Small intestine (tissue), 16 donors: Measurements from ENCODE around the gene NDNF. TPM values are rescaled to one million over a fixed set of nuclear protein-coding genes. Genes with fewer than 3 reads are reported as not detected.
A peak's percentile ranks its signal among the peaks of the same experiment; 100 is the strongest.

Experiments
- DNase-seq, 2 donors: peaks; one replicate each; pipeline versions ENCODE4 v3.0.0 to v3.0.0-alpha.2; 2013
- FAIRE-seq: peaks from 2 replicates; lab custom pipeline; 2012; peaks lifted over from hg19 to GRCh38; lab: Jason Lieb, UNC
- H3K27ac ChIP-seq, 3 donors: one replicate each; pipeline ENCODE4 v1.5.1; 2013; ENCODE audit warnings: low read length in 2 of 3, mild to moderate bottlenecking in 2 of 3, control low read depth in 1 of 3, inconsistent platforms in 1 of 3, low read depth in 1 of 3, moderate library complexity in 1 of 3
- H3K27me3 ChIP-seq, 3 donors: one replicate each; pipeline ENCODE4 v1.6.1; 2013; ENCODE audit warnings: low read length in 3 of 3, inconsistent platforms in 1 of 3; ENCODE audit not compliant: control insufficient read depth in 3 of 3, insufficient read depth in 3 of 3
- H3K36me3 ChIP-seq, 3 donors: one replicate each; pipeline ENCODE4 v1.6.1; 2013; ENCODE audit warnings: low read length in 3 of 3, inconsistent platforms in 1 of 3, low read depth in 1 of 3, mild to moderate bottlenecking in 1 of 3, moderate library complexity in 1 of 3; ENCODE audit not compliant: control insufficient read depth in 3 of 3, insufficient read depth in 2 of 3
- H3K4me1 ChIP-seq, 3 donors: one replicate each; pipeline ENCODE4 v1.6.1; 2013; ENCODE audit warnings: low read length in 2 of 3, inconsistent platforms in 1 of 3, low read depth in 1 of 3, mild to moderate bottlenecking in 1 of 3, moderate library complexity in 1 of 3; ENCODE audit not compliant: control insufficient read depth in 3 of 3, insufficient read depth in 2 of 3
- H3K4me3 ChIP-seq, 3 donors: one replicate each; pipeline ENCODE4 v1.5.1; 2013; ENCODE audit warnings: low read length in 3 of 3, control low read depth in 1 of 3, inconsistent platforms in 1 of 3, low read depth in 1 of 3, mild to moderate bottlenecking in 1 of 3, moderate library complexity in 1 of 3
- H3K9me3 ChIP-seq, 2 donors: one replicate each; pipeline ENCODE4 v1.6.1; 2013; ENCODE audit warnings: low read depth in 1 of 2, low read length in 1 of 2; ENCODE audit not compliant: control insufficient read depth in 2 of 2, insufficient read depth in 1 of 2
- WGBS, 3 donors: extraction: QIAGEN DNeasy Blood & Tissue Kit; methylation state at CpG; one replicate each; pipeline ENCODE4 v1.1.7; 2013; 5-methylcytosine and 5-hydroxymethylcytosine counted together
- long read RNA-seq, 10 donors: transcript quantifications; one replicate each; lab custom pipeline, GENCODE V29; 2026
- polyA plus RNA-seq, 4 donors: library from polyadenylated mRNA; stranded (reverse) in 3 of 4; unstranded in 1 of 4; fragments of 200-250 nt in 3 of 4; fragments of 120-200 nt in 1 of 4; gene quantifications; one replicate each; pipeline versions ENCODE4 v1.2.1 to v1.2.3, GENCODE V29; 2013
- donor health status: healthy with polysubstance abuse.
- donor health status: control.
- donor health status: control.
- donor health status: Bipolar disorder and iron deficiency.
- donor health status: healthy.

The NDNF gene, protein sequence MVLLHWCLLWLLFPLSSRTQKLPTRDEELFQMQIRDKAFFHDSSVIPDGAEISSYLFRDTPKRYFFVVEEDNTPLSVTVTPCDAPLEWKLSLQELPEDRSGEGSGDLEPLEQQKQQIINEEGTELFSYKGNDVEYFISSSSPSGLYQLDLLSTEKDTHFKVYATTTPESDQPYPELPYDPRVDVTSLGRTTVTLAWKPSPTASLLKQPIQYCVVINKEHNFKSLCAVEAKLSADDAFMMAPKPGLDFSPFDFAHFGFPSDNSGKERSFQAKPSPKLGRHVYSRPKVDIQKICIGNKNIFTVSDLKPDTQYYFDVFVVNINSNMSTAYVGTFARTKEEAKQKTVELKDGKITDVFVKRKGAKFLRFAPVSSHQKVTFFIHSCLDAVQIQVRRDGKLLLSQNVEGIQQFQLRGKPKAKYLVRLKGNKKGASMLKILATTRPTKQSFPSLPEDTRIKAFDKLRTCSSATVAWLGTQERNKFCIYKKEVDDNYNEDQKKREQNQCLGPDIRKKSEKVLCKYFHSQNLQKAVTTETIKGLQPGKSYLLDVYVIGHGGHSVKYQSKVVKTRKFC
- polyA plus RNA-seq = 10 to 100 TPM in 1 of 4 donors, 1 to 10 TPM in 1, under 1 TPM in 1, not detected in 1; 0.54 to 34.3 (median 2.0) TPM
- long read RNA-seq, donor 1, transcript NDNF-201 (4 exons, 2,885 nt) = major isoform, 23 of 24 reads
- long read RNA-seq, donor 1, partial matches to known transcripts = 0 of 24 reads
- long read RNA-seq, donor 1, other reads (novel, unspliced or antisense) = 0 of 24 reads
- long read RNA-seq, donor 2, partial matches to known transcripts = 0 of 2 reads
- long read RNA-seq, donor 2, other reads (novel, unspliced or antisense) = 0 of 2 reads
- long read RNA-seq, donor 3, partial matches to known transcripts = 0 of 2 reads
- long read RNA-seq, donor 3, other reads (novel, unspliced or antisense) = 0 of 2 reads
- long read RNA-seq, donor 4 = 0 reads
- long read RNA-seq, donor 5 = 0 reads
- long read RNA-seq, donor 6, partial matches to known transcripts = 0 of 4 reads
- long read RNA-seq, donor 6, other reads (novel, unspliced or antisense) = 0 of 4 reads
- long read RNA-seq, donor 7, partial matches to known transcripts = 0 of 2 reads
- long read RNA-seq, donor 7, other reads (novel, unspliced or antisense) = 0 of 2 reads
- long read RNA-seq, donor 8, partial matches to known transcripts = 0 of 1 reads
- long read RNA-seq, donor 8, other reads (novel, unspliced or antisense) = 0 of 1 reads
- long read RNA-seq, donor 9, partial matches to known transcripts = 0 of 1 reads
- long read RNA-seq, donor 9, other reads (novel, unspliced or antisense) = 0 of 1 reads
- long read RNA-seq, donor 10 = 0 reads

DNA sequence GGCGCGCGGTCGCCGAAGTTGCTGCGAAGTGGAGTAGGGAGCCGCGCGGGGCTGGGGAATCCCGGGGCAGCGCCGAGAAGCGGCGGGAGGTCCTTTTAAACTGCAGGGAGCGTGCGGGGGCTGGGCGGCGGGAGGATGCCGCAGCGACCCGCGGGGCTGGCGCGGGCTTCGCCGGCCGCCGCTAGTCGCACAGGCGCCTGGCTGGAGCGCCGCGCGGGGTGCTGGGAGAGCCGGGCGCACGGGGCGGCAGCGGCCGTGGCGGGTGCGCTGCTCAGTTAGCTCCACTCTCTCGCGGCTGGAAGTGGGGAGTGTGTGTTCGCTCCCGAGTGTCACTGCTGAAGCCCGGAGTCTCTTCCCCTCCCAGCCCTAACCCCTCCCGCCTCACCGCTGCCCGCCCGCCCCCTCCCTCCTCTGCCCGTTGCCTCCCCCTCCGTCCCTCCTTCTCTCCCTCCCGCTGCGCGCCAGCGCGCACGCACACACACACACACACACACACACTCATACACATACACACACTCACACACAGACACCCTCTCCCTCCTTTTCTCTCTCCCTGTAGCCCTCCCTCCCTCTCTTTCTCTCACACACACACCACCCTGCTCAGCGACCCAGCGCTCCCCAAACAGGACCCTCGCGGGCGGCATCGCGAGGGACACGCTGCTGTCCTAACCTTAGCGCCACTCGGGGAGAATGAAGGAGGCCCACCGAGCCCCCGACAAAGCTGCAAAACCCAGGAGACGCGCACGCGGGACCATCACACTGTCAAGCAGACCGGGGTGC, at the start of gene NDNF:
TSS of gene NDNF (minus strand) at position 312 of the 780 bp plus-strand sequence. CDS start 26,698 bp downstream, outside the sequence.
- Histone ChIP-seq H3K27ac (peak within 1 kb of the TSS in 1 of 3 donors; percentile 68), H3K4me3 (peak within 1 kb of the TSS; percentile 24 to 59 (median 57)), H3K27me3 (peaks cover 0 to 15% (median 4%) of the 10 kb centered on the region in 3 donors), H3K9me3 (no peaks in the 10 kb centered on the region), H3K4me1 (peaks cover 0 to 17% (median 2%) of the 10 kb centered on the region in 3 donors), H3K36me3 (no peaks in the 10 kb centered on the region)
- FAIRE-seq (no peak), DNase-seq (peak in 1 of 2 donors; percentile 84)
- 1 to 3% (median 2%) methylated on average over 58 to 75 of the region's 76 CpGs for WGBS, 3 donors

DNA sequence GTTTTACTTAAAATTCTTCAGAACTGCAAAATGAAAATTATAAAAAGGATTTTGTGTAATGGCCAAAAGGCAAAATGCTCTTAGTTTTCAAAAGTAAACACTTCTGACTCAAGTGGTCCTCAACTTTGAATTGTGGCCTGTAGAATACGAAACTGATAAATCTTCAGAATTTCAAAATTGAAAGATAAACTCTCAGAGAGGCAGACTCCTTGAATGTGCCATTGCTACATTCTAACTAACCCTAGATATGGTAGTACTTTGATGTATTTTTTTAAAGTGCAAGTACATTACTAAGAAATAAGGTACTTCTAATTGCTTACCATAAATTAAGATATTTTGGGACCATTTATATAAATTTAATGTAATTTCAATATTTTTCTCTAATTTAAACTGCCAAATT, 47.4 kb upstream of the NDNF start:
- no peaks in the 10 kb centered on the region for H3K4me1 ChIP-seq
- H3K27ac ChIP-seq = no peak overlapping the region
- H3K9me3 ChIP-seq = no peaks in the 10 kb centered on the region
- 57 to 83% (median 78%) methylated on average over 1 of the region's 1 CpG for WGBS, 3 donors
- H3K36me3 ChIP-seq = no peaks in the 10 kb centered on the region
- DNase-seq = no peak
- no peak for FAIRE-seq
- no peaks in the 10 kb centered on the region for H3K27me3 ChIP-seq
- H3K4me3 ChIP-seq = no peak overlapping the region

- FAIRE-seq (no peak), DNase-seq (no peak)
- Histone ChIP-seq H3K4me3 (no peak overlapping the region), H3K36me3 (no peaks in the 10 kb centered on the region), H3K9me3 (no peaks in the 10 kb centered on the region), H3K27me3 (no peaks in the 10 kb centered on the region), H3K4me1 (no peaks in the 10 kb centered on the region), H3K27ac (no peak overlapping the region)
- WGBS, 3 donors = 79 to 87% (median 82%) methylated on average over 2 of the region's 2 CpGs
These were observed 46.0 kb upstream of the NDNF start for GRCh38 chr4:121118344-121118743.

DNA sequence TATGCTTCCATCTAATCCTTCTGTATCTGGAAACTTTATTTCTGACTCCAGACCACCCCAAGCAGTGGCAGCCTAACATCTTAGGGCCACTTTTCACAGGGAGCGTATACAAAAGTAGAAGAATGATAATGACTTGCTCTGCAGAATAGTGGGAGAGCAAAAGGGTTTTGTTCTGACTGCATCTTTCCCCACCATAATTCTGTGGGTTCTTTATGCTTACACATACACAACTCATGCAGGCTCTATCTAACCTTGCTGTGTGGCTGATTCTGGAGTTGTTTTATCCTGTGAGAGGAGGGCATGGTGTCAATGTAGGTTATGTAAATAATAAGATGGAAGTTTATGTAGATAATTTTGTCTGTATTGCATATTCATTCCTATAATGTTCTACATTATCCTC, 42.4 kb upstream of the NDNF start:
- WGBS, 3 donors = 83 to 98% (median 92%) methylated on average over 1 of the region's 1 CpG
- no peaks in the 10 kb centered on the region for H3K36me3 ChIP-seq
- no peaks in the 10 kb centered on the region for H3K4me1 ChIP-seq
- FAIRE-seq (no peak), DNase-seq (no peak)
- no peaks in the 10 kb centered on the region for H3K9me3 ChIP-seq
- no peak overlapping the region for H3K27ac ChIP-seq
- H3K4me3 ChIP-seq = no peak overlapping the region
- H3K27me3 ChIP-seq = no peaks in the 10 kb centered on the region

DNA sequence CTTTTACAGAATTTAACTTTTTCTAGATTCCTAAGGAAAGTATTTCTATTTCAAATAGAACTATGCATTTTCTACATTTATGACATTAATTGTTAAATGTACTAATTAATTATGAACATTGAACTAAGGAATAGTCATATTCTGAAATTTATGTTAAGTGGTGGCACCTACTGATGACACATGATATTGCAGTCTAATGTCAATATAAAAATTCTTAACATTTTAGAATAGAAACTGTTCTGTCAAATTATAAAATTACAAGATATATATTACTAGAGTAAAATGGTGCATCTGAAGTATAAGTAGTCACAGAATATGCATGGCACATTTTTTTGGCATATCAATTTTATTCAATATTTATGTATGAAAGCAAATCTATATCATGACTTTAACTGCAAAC, 40.2 kb upstream of the NDNF start:
- Histone ChIP-seq H3K9me3 (no peaks in the 10 kb centered on the region), H3K4me3 (no peak overlapping the region), H3K27me3 (peaks cover 0 to 2% (median 0%) of the 10 kb centered on the region in 3 donors), H3K4me1 (no peaks in the 10 kb centered on the region), H3K36me3 (no peaks in the 10 kb centered on the region), H3K27ac (no peak overlapping the region)
- DNase-seq (no peak), FAIRE-seq (peak; percentile 65)

DNA sequence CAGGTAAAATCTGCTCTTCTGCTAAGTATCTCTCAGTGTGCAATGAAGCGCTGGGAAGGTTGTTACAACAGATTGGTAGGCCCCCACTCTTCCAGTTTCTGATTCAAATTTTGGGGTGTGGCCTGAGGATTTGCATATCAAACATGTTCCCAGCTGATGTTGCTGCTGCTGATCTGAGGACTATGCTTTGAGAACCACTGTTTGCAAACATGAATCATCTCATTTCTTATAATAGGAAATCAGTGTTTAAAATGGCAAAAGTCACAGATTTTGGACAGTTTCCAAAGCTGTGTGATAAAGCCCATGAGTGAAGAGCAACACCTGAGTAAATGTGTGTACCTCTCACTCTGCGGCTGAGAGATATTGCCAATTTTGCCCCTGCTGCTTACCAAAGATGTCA, 36.2 kb upstream of the NDNF start:
- Histone ChIP-seq H3K36me3 (no peaks in the 10 kb centered on the region), H3K4me1 (no peaks in the 10 kb centered on the region), H3K27ac (no peak overlapping the region), H3K27me3 (peaks cover 0 to 2% (median 0%) of the 10 kb centered on the region in 3 donors), H3K4me3 (no peak overlapping the region), H3K9me3 (no peaks in the 10 kb centered on the region)
- FAIRE-seq = no peak
- WGBS, 3 donors = 71 to 83% (median 73%) methylated on average over 2 of the region's 2 CpGs
- DNase-seq = no peak

- no peak for DNase-seq
- H3K4me3 ChIP-seq = no peak overlapping the region
- H3K36me3 ChIP-seq = no peaks in the 10 kb centered on the region
- 93 to 100% (median 93%) methylated on average over 4 of the region's 4 CpGs for WGBS, 3 donors
- no peak overlapping the region for H3K27ac ChIP-seq
- peaks cover 0 to 2% (median 0%) of the 10 kb centered on the region in 3 donors for H3K27me3 ChIP-seq
- no peaks in the 10 kb centered on the region for H3K9me3 ChIP-seq
- no peaks in the 10 kb centered on the region for H3K4me1 ChIP-seq
- FAIRE-seq = no peak
These were observed 35.2 kb upstream of the NDNF start for GRCh38 chr4:121107507-121107906.
